Skin epidermis (tissue), 12 donors: ENCODE data around the gene ANTKMT.
A peak's percentile ranks its signal among the peaks of the same experiment; 100 is the strongest.

ENCODE experiments used
- H3K27ac ChIP-seq, 21 experiments: fragments of 200-600 bp; sonication (generic) in 11 of 21; one replicate each; pipeline ENCODE4 v1.5.0; 2020; ENCODE audit warnings: mild to moderate bottlenecking in 3 of 21, inconsistent platforms in 2 of 21, moderate library complexity in 2 of 21
- H3K4me3 ChIP-seq, 7 experiments: fragments of 200-600 bp; sonication (generic) in 2 of 7; one replicate each; pipeline ENCODE4 v1.5.0; 2020; ENCODE audit warnings: inconsistent platforms in 2 of 7, mild to moderate bottlenecking in 2 of 7, moderate library complexity in 1 of 7

The ANTKMT gene

GRCh38 chr16:724188-725040 lies 3.5 kb downstream of the ANTKMT start:
- no peak overlapping the region for H3K27ac ChIP-seq

GRCh38 chr16:725041-725376 lies 4.1 kb downstream of the ANTKMT start:
- Histone ChIP-seq H3K4me3 (no peak overlapping the region), H3K27ac (no peak overlapping the region)

More at GRCh38 chr16:724188-725040, 3.5 kb downstream of the ANTKMT start:
- no peak overlapping the region for H3K4me3 ChIP-seq

DNA sequence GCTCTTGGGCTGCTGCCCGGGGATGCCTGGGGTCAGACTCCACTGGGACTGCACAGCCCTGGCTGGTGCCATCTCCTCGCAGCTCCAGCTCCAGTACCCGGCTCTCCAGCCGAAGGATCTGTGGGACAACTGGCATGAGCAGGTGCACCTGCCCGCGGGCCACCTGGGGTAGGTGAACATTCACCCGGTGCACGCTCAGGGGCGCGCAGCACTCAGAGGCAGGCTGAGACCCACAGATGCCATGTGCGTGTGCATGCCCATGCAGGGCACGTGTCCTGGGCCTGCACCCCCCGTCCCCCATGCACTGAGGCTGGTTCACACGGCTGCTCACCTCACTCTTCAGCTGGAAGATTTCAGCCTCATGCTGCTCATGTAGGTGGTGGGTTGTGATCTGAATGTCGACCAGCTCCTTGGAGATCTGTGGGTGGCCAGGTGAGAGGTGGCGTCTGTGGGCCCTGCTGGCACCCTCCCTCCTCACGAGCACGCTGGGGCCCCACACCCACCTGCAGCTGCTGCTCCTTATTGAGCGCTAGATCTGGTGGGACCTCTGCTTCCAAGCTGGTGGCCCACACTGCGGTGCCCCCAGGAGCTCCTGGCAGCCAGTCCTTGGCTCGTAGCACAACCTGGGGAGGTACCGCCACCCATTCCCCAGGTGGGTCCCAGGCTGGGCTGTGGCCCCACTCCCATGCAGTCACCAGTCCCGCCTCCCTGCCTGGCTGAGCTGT lies 4.7 kb downstream of the ANTKMT start:
- no peak overlapping the region for H3K4me3 ChIP-seq
- no peak overlapping the region for H3K27ac ChIP-seq

DNA sequence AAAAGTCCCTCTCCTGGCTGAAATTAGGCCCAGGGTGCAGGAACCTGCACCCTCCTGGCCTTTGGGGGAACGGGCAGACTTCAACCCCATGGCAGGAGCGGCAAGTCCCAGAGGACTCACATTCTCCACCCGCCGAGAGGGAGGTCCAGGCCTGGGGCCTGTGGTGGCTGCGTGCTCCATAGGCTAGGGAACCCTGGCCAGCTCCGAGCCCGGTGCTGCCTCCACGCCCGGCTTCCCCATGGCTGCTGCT lies 5.2 kb downstream of the ANTKMT start:
- H3K27ac ChIP-seq, result no peak overlapping the region
- peak overlapping the region in 1 of 7 experiments; percentile 36 for H3K4me3 ChIP-seq

DNA sequence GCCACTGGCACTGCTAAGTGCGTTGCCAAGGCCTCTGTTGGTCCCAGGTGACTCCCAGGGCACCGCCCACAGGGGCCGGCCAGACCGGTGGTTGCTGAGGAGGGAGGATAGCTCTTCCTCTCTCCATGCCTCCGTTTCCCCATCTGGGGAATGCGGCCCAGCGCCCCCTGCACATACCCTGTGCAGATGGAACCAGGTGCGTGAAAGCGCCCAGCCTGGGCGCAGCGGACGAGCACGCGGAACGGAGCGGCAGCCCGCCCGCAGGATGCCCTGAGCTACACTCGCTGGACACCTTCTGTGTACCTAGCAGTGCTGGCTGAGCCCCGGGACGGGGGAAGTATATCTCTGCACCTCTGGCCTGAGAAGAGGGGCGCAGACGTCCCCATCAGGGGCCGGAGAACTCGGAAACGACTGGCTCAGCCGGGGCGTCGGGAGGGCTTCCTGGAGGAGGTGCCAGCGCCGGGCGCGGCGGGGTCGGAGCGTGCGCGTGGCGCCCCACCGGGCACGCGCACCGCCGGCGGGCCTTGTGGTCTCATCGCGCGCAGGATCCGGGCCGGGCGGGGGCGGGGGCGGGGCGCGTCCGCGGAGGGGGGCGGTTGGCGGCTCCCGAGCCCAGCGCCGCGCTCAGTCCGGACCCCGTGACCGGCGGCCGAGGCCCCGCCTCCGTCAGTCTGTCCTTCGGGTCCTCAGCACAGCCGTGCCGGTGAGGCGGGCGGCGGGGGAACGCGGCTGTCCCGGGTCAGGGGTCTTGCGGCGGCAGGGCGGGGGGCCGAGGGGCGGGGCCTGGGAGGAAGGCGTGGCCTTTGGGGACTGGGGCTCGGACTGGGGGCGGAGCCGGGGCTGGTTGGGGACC lies 5.7 kb downstream of the ANTKMT start, which contains the start of the genes CCDC78 and HAGHL:
TSS of gene CCDC78 (minus strand) at position 6 of the 853 bp plus-strand sequence. CDS start 76 bp downstream, outside the sequence.
TSS of gene HAGHL (plus strand) at position 669 of the 853 bp plus-strand sequence. CDS start 404 bp downstream, outside the sequence.
- Histone ChIP-seq H3K4me3 (peak within 1 kb of the TSS; percentile 31 to 49 (median 39)), H3K27ac (peak within 1 kb of the TSS in 13 of 21 experiments; percentile 1 to 72 (median 53))

DNA sequence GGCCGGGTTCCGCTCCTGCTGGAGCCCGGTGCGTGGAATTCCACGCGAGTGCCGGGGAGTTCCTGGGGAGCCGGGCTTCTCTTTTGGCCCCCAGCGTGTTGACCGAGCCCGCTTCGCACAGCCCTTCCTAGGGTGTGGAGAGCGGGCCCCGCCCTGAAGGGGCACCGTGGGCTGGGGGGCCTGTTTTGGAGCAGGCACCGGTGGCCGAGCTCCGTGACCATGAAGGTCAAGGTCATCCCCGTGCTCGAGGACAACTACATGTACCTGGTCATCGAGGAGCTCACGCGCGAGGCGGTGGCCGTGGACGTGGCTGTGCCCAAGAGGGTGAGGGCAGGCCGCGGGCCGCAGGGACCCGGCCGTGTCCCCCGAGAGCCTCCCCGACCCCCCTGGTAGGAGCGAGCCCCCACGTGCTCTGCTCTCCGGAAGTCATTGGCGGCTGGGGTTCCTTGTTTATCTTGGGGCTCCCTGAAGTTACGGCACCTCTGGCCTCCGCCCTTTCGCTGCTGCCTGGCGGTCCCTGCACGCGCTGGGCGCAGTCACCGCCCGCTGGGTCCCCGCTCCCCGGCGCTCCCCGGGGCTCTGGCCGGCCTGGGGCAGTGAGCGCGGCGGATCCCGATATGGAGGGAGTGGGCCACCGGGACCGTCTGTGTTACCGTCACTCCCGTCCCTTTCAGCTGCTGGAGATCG lies 6.5 kb downstream of the ANTKMT start:
- Histone ChIP-seq H3K4me3 (peak overlapping the region; percentile 31 to 49 (median 39)), H3K27ac (peak overlapping the region in 13 of 21 experiments; percentile 1 to 72 (median 53))

- peak overlapping the region in 9 of 21 experiments; percentile 1 to 67 (median 54) for H3K27ac ChIP-seq
- peak overlapping the region; percentile 31 to 49 (median 39) for H3K4me3 ChIP-seq
These were observed 7.4 kb downstream of the ANTKMT start for GRCh38 chr16:728131-728889.

- peak overlapping the region in 1 of 7 experiments; percentile 46 for H3K4me3 ChIP-seq
- no peak overlapping the region for H3K27ac ChIP-seq
These were observed 8.2 kb downstream of the ANTKMT start for GRCh38 chr16:728890-729744.

GRCh38 chr16:729768-730665 lies 9.1 kb downstream of the ANTKMT start:
- no peak overlapping the region for H3K4me3 ChIP-seq
- H3K27ac ChIP-seq, result no peak overlapping the region

GRCh38 chr16:730666-731509 lies 9.9 kb downstream of the ANTKMT start:
- Histone ChIP-seq H3K27ac (no peak overlapping the region), H3K4me3 (no peak overlapping the region)

GRCh38 chr16:732332-732731 lies 11.4 kb downstream of the ANTKMT start:
- Histone ChIP-seq H3K4me3 (no peak overlapping the region), H3K27ac (no peak overlapping the region)

- no peak overlapping the region for H3K27ac ChIP-seq
- H3K4me3 ChIP-seq, result no peak overlapping the region
These were observed 12.0 kb downstream of the ANTKMT start for GRCh38 chr16:732936-733335.

DNA sequence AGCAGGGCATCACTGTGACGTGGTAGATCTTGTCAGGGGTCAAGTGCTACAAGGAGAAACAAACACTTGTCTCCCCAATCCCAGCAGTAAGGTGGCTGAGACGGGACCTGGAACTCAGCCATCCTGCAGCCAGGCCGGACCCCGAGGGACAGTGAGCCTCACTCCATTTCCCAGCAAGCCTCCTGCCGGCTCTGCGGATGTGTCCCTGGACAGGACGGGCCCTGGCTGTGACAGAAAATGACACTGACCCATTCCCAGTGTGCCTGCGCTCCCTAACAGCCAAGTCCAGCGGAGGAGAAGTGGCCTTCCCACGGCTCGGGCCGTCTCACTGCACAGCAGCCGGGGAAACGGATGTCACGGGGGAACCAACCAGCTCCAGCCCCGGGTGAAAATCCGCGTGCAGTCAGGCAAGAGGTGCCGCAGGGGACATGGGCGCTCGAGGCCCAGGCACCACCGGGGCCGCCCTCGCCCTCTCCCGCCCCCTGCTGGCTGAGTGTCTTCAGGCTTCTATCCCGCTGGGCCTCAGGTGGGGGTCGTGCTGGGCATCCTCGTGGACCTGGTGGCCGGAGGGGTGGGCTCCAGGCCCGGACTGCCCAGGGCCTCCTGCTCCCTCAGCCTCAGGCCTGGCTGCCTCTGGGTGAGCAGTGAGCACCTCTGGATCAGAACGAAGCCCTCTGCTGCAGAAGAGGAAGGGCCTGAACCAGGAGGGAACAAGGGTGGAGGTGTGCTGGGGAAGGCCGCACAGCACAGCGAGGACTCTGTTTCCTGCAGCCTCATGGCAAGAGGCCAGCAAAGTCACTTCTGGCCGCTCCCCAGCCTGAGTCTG lies 12.6 kb downstream of the ANTKMT start:
- no peak overlapping the region for H3K4me3 ChIP-seq
- no peak overlapping the region for H3K27ac ChIP-seq

- Histone ChIP-seq H3K27ac (no peak overlapping the region), H3K4me3 (no peak overlapping the region)
These were observed 13.4 kb downstream of the ANTKMT start for GRCh38 chr16:734208-734980.
